Kidney (tissue), 14 donors: ENCODE data around the gene CA10. TPM values are rescaled to one million over a fixed set of nuclear protein-coding genes. Genes with fewer than 3 reads are reported as not detected.

ENCODE experiments used
- DNase-seq, 5 donors: peaks; one replicate each; pipeline ENCODE4 v3.0.0-alpha.2; 2013 to 2020
- FAIRE-seq: peaks from 2 replicates; lab custom pipeline; 2012; peaks lifted over from hg19 to GRCh38; lab: Jason Lieb, UNC
- H3K27ac ChIP-seq, 2 donors: one replicate each; pipeline ENCODE4 v1.7.0; 2013; ENCODE audit warnings: low read depth in 2 of 2, low read length in 2 of 2, inconsistent platforms in 1 of 2
- H3K27me3 ChIP-seq: one replicate; pipeline ENCODE4 v1.7.1; 2013; ENCODE audit warnings: low read length, inconsistent platforms; ENCODE audit not compliant: control insufficient read depth, insufficient read depth
- H3K36me3 ChIP-seq, 3 donors: one replicate each; pipeline versions ENCODE4 v1.7.0 to v1.7.1; 2013; ENCODE audit warnings: low read length in 3 of 3, control low read depth in 1 of 3, inconsistent platforms in 1 of 3; ENCODE audit not compliant: insufficient read depth in 3 of 3, control insufficient read depth in 2 of 3
- H3K4me1 ChIP-seq, 3 donors: one replicate each; pipeline versions ENCODE4 v1.7.0 to v1.7.1; 2013; ENCODE audit warnings: low read length in 3 of 3, inconsistent platforms in 1 of 3, low read depth in 1 of 3; ENCODE audit not compliant: control insufficient read depth in 2 of 3, insufficient read depth in 2 of 3
- H3K4me3 ChIP-seq, 3 donors: one replicate each; pipeline versions ENCODE4 v1.7.0 to v1.8.1; 2013; ENCODE audit warnings: low read length in 3 of 3, control low read depth in 1 of 3, inconsistent platforms in 1 of 3
- H3K9ac ChIP-seq, 3 donors: one replicate each; pipeline versions ENCODE4 v1.7.0 to v1.7.1; 2013; ENCODE audit warnings: low read length in 3 of 3, control low read depth in 1 of 3, inconsistent platforms in 1 of 3
- H3K9me3 ChIP-seq, 3 donors: one replicate each; pipeline versions ENCODE4 v1.7.0 to v1.7.1; 2013; ENCODE audit warnings: low read length in 3 of 3, control low read depth in 1 of 3, inconsistent platforms in 1 of 3; ENCODE audit not compliant: control insufficient read depth in 2 of 3, insufficient read depth in 1 of 3
- CTCF ChIP-seq: IDR thresholded peaks from 3 replicates; pipeline ENCODE4 v1.5.1; 2012; ENCODE audit warnings: mild to moderate bottlenecking, moderate library complexity, borderline replicate concordance; ENCODE audit not compliant: insufficient read depth; ENCODE audit errors: extremely low read depth
- intact Hi-C: fragments of 100-400 bp; cut with DNase I; formaldehyde crosslinking; loops from one replicate; pipeline ENCODE4 v1.11.1; 2022
- polyA plus RNA-seq: library from polyadenylated mRNA; stranded (reverse); fragments of 350-450 nt; fragmentation: Illumina TruSeq; extraction: RNeasy Lipid Tissue Mini Kit (QIAGEN cat#74804); gene quantifications from one replicate; pipeline ENCODE4 v1.2.3, GENCODE V29; 2014; ENCODE audit warnings: low read depth, low replicate concordance; ENCODE audit not compliant: insufficient read depth
- total RNA-seq: library from RNA; stranded (reverse); fragmentation: NEBNext Ultra II Directional; extraction: Animal tissue kit (Norgen Biotek cat#: 25700); gene quantifications from one replicate; pipeline ENCODE4 v1.2.1, GENCODE V29; 2021
- donor health status: control.
- donor health status: control.
- donor health status: control.
- donor health status: control.
- donor health status: control.
- donor health status: DM: yes; HTN: yes; CAD: no.
- donor health status: Normal renal cell carcinoma (clear cell type).

CA10 gene
- total and polyA plus RNA-seq, 2 donors from 2014 or later = 3.7 to 9.8 TPM

- H3K4me3 ChIP-seq = no peak overlapping the region
- no peak for FAIRE-seq
These were observed 511.4 kb downstream of the CA10 start for GRCh38 chr17:51647067-51647466.

DNA sequence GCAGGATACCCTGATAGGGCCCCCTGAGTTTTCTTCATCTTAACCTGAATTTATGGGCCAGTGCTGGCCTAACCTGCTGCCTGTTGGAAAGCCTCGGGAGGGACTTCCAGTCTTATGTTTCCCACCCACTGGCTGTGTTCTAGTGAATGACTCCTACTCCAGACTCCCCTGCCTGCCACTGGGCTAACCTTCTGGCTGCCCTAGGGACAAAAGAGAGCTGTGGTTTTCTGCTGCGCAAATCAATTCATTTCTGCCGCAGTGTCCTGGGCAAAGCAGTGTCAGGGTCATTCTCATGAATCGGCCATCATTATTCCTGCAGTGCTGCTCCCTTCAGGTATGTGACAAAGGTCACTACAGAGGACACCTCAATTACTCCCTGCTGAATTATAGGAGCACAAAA is 512.0 kb downstream of the CA10 start:
- TF ChIP-seq CTCF = no peak
- Histone ChIP-seq H3K27me3 (no peaks in the 10 kb centered on the region), H3K9ac (no peak overlapping the region), H3K4me3 (no peak overlapping the region), H3K9me3 (no peaks in the 10 kb centered on the region), H3K36me3 (no peaks in the 10 kb centered on the region), H3K4me1 (no peaks in the 10 kb centered on the region), H3K27ac (no peak overlapping the region)
- no peak for FAIRE-seq
- intact Hi-C loops = no loop called here
- DNase-seq = no peak

More at GRCh38 chr17:51647067-51647466, 511.4 kb downstream of the CA10 start:
- no peaks in the 10 kb centered on the region for H3K27me3 ChIP-seq
- DNase-seq = no peak
- H3K36me3 ChIP-seq = no peaks in the 10 kb centered on the region
- no peaks in the 10 kb centered on the region for H3K9me3 ChIP-seq
- TF ChIP-seq CTCF = no peak
- H3K27ac ChIP-seq = no peak overlapping the region
- H3K9ac ChIP-seq = no peak overlapping the region
- intact Hi-C loops = no loop called here
- H3K4me1 ChIP-seq = no peaks in the 10 kb centered on the region

DNA sequence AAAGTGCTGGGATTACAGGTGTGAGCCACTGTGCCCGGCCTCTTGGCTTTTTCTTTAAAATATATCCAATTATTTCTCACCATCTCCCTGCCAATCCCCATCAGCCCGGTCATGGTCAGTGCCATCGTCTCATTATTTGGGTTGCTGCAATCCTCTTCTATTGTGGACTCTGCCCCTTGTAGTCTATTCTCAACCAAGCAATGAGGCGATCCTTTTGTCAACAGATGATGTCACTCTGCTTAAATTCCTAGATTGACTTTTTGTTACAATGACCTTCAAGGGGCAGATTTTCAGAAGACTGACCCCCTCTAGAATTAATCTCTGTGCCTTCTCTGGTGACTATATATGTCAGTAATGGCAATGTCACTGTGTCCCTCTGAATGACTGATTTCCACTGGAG is 513.5 kb downstream of the CA10 start:
- Histone ChIP-seq H3K27ac (no peak overlapping the region), H3K4me1 (no peaks in the 10 kb centered on the region), H3K36me3 (no peaks in the 10 kb centered on the region), H3K9ac (no peak overlapping the region), H3K4me3 (no peak overlapping the region), H3K9me3 (no peaks in the 10 kb centered on the region), H3K27me3 (no peaks in the 10 kb centered on the region)
- FAIRE-seq = no peak
- intact Hi-C loops = no loop called here
- no peak for TF ChIP-seq CTCF
- DNase-seq = no peak
